Suppressor macrophage treated with lipopolysaccharide for 1 hour (primary cell): ENCODE results near the gene C10orf90.

Experiments used
- DNase-seq, 3 donors: peaks; one replicate each; pipeline ENCODE4 v3.0.0-alpha.2; 2020 to 2022

The C10orf90 gene

GRCh38 chr10:126634347-126634746 is 36.1 kb downstream of the C10orf90 start:
- DNase-seq, result no peak

- no peak for DNase-seq
Measured at GRCh38 chr10:126632705-126633104, 37.8 kb downstream of the C10orf90 start.

- no peak for DNase-seq
Measured at GRCh38 chr10:126629925-126630624, 40.4 kb downstream of the C10orf90 start.

GRCh38 chr10:126628746-126629145 is 41.7 kb downstream of the C10orf90 start:
- DNase-seq, result no peak

- no peak for DNase-seq
Measured at GRCh38 chr10:126621846-126622245, 48.6 kb downstream of the C10orf90 start.

- DNase-seq, result no peak
Measured at GRCh38 chr10:126618466-126618865, 52.0 kb downstream of the C10orf90 start.

- DNase-seq, result no peak
Measured at GRCh38 chr10:126617733-126618132, 52.8 kb downstream of the C10orf90 start.

- no peak for DNase-seq
Measured at GRCh38 chr10:126617208-126617607, 53.3 kb downstream of the C10orf90 start.

GRCh38 chr10:126616737-126617136 is 53.8 kb downstream of the C10orf90 start:
- DNase-seq, result no peak

- DNase-seq, result no peak
Measured at GRCh38 chr10:126611303-126611702, 59.2 kb downstream of the C10orf90 start.

GRCh38 chr10:126609566-126609965 is 60.9 kb downstream of the C10orf90 start:
- no peak for DNase-seq

GRCh38 chr10:126599949-126600682 is 70.4 kb downstream of the C10orf90 start:
- no peak for DNase-seq

- peak; percentile 34 to 48 (median 39) for DNase-seq
Measured at GRCh38 chr10:126598009-126598408, 72.5 kb downstream of the C10orf90 start.

- DNase-seq, result no peak
Measured at GRCh38 chr10:126597211-126597610, 73.3 kb downstream of the C10orf90 start.

GRCh38 chr10:126596472-126597016 is 73.9 kb downstream of the C10orf90 start:
- DNase-seq, result no peak

GRCh38 chr10:126595160-126595559 is 75.3 kb downstream of the C10orf90 start:
- DNase-seq, result no peak

- no peak for DNase-seq
Measured at GRCh38 chr10:126593968-126594701, 76.4 kb downstream of the C10orf90 start.

GRCh38 chr10:126592901-126593300 is 77.6 kb downstream of the C10orf90 start:
- no peak for DNase-seq

GRCh38 chr10:126588024-126588423 is 82.5 kb downstream of the C10orf90 start:
- no peak for DNase-seq

- DNase-seq, result no peak
Measured at GRCh38 chr10:126586878-126587277, 83.6 kb downstream of the C10orf90 start.

GRCh38 chr10:126586128-126586527 is 84.4 kb downstream of the C10orf90 start:
- DNase-seq, result no peak

- DNase-seq, result no peak
Measured at GRCh38 chr10:126585249-126586017, 85.1 kb downstream of the C10orf90 start.

- DNase-seq, result no peak
Measured at GRCh38 chr10:126584836-126585235, 85.7 kb downstream of the C10orf90 start.
